SK-N-SH (cell line): ENCODE measurements around the gene CFAP58. TPM values are rescaled to one million over a fixed set of nuclear protein-coding genes. Genes with fewer than 3 reads are reported as not detected.

Experiments
- CTCF ChIA-PET: fragments of 300-600, 350-600 bp; formaldehyde crosslinking; extraction: SDS; loops from one replicate; lab custom pipeline; 2021; lab: Yijun Ruan, JAX
- POLR2A ChIA-PET: fragments of 350-600 bp; sonication (Branson Sonifier 250); formaldehyde crosslinking; extraction: SDS; loops from one replicate; lab custom pipeline; 2020; ENCODE audit warnings: antibody characterized with exemption, inconsistent platforms; lab: Yijun Ruan, JAX
- DNase-seq: peaks from one replicate; pipeline ENCODE4 v3.0.0; 2012
- H2AFZ ChIP-seq: fragments of 200-600 bp; sonication (generic); 2 replicates; pipeline ENCODE4 v1.8.1; 2016; ENCODE audit warnings: antibody characterized with exemption, mild to moderate bottlenecking, low read depth
- H3F3A ChIP-seq: fragments of 200-600 bp; sonication (generic); replicated peaks from 2 replicates; pipeline ENCODE3; 2016; ENCODE audit warnings: antibody characterized with exemption, mild to moderate bottlenecking; ENCODE audit not compliant: insufficient read depth
- H3K27ac ChIP-seq, 2 experiments: fragments of 200-500 bp in 1 of 2; fragments of 200-600 bp in 1 of 2; sonication (Bioruptor generic) in 1 of 2; sonication (generic), shearing (Covaris generic) in 1 of 2; 2 replicates each; pipeline versions ENCODE4 v1.5.1 to v1.6.1; 2014 to 2016; ENCODE audit warnings: low read depth in 2 of 2, inconsistent platforms in 1 of 2, low read length in 1 of 2, mild to moderate bottlenecking in 1 of 2, mixed read lengths in 1 of 2
- H3K27me3 ChIP-seq: fragments of 200-600 bp; sonication (generic), shearing (Covaris generic); 2 replicates; pipeline ENCODE4 v1.6.1; 2016; ENCODE audit warnings: mixed run types; ENCODE audit not compliant: insufficient read depth
- H3K36me3 ChIP-seq, 2 experiments: fragments of 200-500 bp in 1 of 2; fragments of 200-600 bp in 1 of 2; sonication (Bioruptor generic) in 1 of 2; sonication (generic) in 1 of 2; replicated peaks in 1 of 2; 2 replicates each; pipeline versions ENCODE3 to v1.5.1; 2014 to 2016; ENCODE audit warnings: low read length in 1 of 2, mild to moderate bottlenecking in 1 of 2; ENCODE audit not compliant: insufficient read depth in 2 of 2, control insufficient read depth in 1 of 2
- H3K4me1 ChIP-seq, 2 experiments: fragments of 200-500 bp in 1 of 2; fragments of 200-600 bp in 1 of 2; sonication (Bioruptor generic) in 1 of 2; sonication (generic), shearing (Covaris generic) in 1 of 2; 2 replicates each; pipeline versions ENCODE4 v1.5.1 to v1.6.1; 2014 to 2016; ENCODE audit warnings: low read depth in 1 of 2, low read length in 1 of 2, mixed run types in 1 of 2; ENCODE audit not compliant: insufficient read depth in 2 of 2, control insufficient read depth in 1 of 2
- H3K4me2 ChIP-seq: fragments of 200-600 bp; sonication (generic), shearing (Covaris generic); 2 replicates; pipeline ENCODE4 v1.6.1; 2017; ENCODE audit warnings: mixed run types
- H3K4me3 ChIP-seq, 2 experiments: fragments of 200-500 bp in 1 of 2; fragments of 200-600 bp in 1 of 2; sonication (Bioruptor generic) in 1 of 2; sonication (generic), shearing (Covaris generic) in 1 of 2; 2 replicates each; pipeline versions ENCODE4 v1.5.1 to v1.8.1; 2014 to 2016; ENCODE audit warnings: low read depth in 2 of 2, inconsistent platforms in 1 of 2, low read length in 1 of 2, mild to moderate bottlenecking in 1 of 2, mixed read lengths in 1 of 2, moderate library complexity in 1 of 2
- H3K79me2 ChIP-seq: fragments of 200-600 bp; sonication (generic); 2 replicates; pipeline ENCODE4 v1.8.1; 2017; ENCODE audit warnings: mild to moderate bottlenecking; ENCODE audit not compliant: insufficient read depth
- H3K9ac ChIP-seq: fragments of 200-600 bp; sonication (generic); 2 replicates; pipeline ENCODE4 v1.6.1; 2017; ENCODE audit warnings: mixed run types
- H3K9me2 ChIP-seq: fragments of 200-600 bp; sonication (generic); 2 replicates; pipeline ENCODE4 v1.6.1; 2017; ENCODE audit warnings: mixed run types
- H3K9me3 ChIP-seq: fragments of 200-600 bp; sonication (generic); 2 replicates; pipeline ENCODE4 v1.6.1; 2017; ENCODE audit warnings: mixed run types, mild to moderate bottlenecking, moderate library complexity
- H4K20me1 ChIP-seq: fragments of 200-600 bp; sonication (generic); 2 replicates; pipeline ENCODE4 v1.6.1; 2017; ENCODE audit warnings: mild to moderate bottlenecking, mixed run types; ENCODE audit not compliant: insufficient read depth
- CHD2 ChIP-seq: fragments of 150-350 bp; IDR thresholded peaks from 2 replicates; pipeline ENCODE4 v1.6.1; 2018; ENCODE audit warnings: low read length; ENCODE audit not compliant: partially characterized antibody
- ELF1 ChIP-seq: IDR thresholded peaks from 2 replicates; pipeline ENCODE4 v1.4.0; 2012
- FOXM1 ChIP-seq: IDR thresholded peaks from 2 replicates; pipeline ENCODE4 v1.4.0; 2012; ENCODE audit warnings: low read depth, mild to moderate bottlenecking
- GATA2 ChIP-seq: sonication (generic); formaldehyde crosslinking; IDR thresholded peaks from 2 replicates; pipeline ENCODE4 v1.5.0; 2020; ENCODE audit warnings: mild to moderate bottlenecking, missing genetic modification reagents
- JUND ChIP-seq: IDR thresholded peaks from 2 replicates; pipeline ENCODE4 v1.4.0; 2012
- MEF2A ChIP-seq: IDR thresholded peaks from 2 replicates; pipeline ENCODE4 v1.4.0; 2012; ENCODE audit warnings: low read depth, borderline replicate concordance
- POLR2AphosphoS5 ChIP-seq: IDR thresholded peaks from 2 replicates; pipeline ENCODE4 v1.6.1; 2012; ENCODE audit warnings: low read depth, low read length
- RCOR1 ChIP-seq: fragments of 150-350 bp; IDR thresholded peaks from 2 replicates; pipeline ENCODE4 v1.6.1; 2017; ENCODE audit warnings: antibody characterized with exemption, low read length
- RFX5 ChIP-seq: IDR thresholded peaks from 2 replicates; pipeline ENCODE4 v1.6.1; 2012; ENCODE audit warnings: mild to moderate bottlenecking, improper control_type of control experiment, low read length
- SMC3 ChIP-seq: IDR thresholded peaks from 2 replicates; pipeline ENCODE4 v1.6.1; 2012; ENCODE audit warnings: low read depth, low read length, improper control_type of control experiment
- USF1 ChIP-seq: IDR thresholded peaks from 2 replicates; pipeline ENCODE4 v1.4.0; 2012; ENCODE audit warnings: low read depth, borderline replicate concordance
- ZBTB33 ChIP-seq: IDR thresholded peaks from 2 replicates; pipeline ENCODE4 v1.4.0; 2012; ENCODE audit warnings: low read depth, borderline replicate concordance
- WGBS: methylation state at CpG from one replicate; pipeline ENCODE4 v1.1.6; 2017; ENCODE audit warnings: low lambda C conversion rate; 5-methylcytosine and 5-hydroxymethylcytosine counted together
- polyA plus RNA-seq, 3 experiments: library from polyadenylated mRNA; depleted of rRNA; stranded (reverse); fragments of >200 nt; gene quantifications; 2 replicates each; pipeline ENCODE4 v1.2.3, GENCODE V29; 2012

Gene CFAP58
- polyA plus RNA-seq, 1 of the 3 experiments (the other 2 are of a cell fraction) = 0.38 TPM

DNA sequence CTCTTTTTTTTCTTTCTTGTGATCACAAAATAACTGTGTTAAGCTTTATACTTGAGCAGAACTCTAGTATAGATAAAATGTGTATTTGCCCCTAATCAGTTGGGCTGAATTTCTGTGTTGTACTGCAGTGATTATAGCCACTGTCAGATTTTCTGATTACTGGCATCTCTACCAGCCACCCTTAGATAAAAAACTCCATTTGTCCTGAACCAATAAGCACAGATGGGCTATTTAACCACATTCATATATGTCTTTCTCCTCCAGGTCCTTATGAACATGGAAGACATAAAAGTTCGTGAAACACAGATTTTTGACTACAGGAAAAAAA, 38.3 kb downstream of the CFAP58 start:
- CTCF ChIA-PET = interaction anchor here (0.6 to 5.7 kb wide), 6 partner anchors 12 to 1261 kb away, joined by 3 to 38 read pairs (median 3); no protein-coding TSS in a partner anchor

GRCh38 chr10:104393387-104393786, 39.8 kb downstream of the CFAP58 start:
- H3K79me2 ChIP-seq = no peaks in the 10 kb centered on the region
- no peaks in the 10 kb centered on the region for H3K36me3 ChIP-seq
- H3K4me2 ChIP-seq = no peak overlapping the region
- H3K9me3 ChIP-seq = no peaks in the 10 kb centered on the region
- H3K27ac ChIP-seq = no peak overlapping the region
- no peaks in the 10 kb centered on the region; a peak in 2 of 4 replicates for H3K4me1 ChIP-seq
- ChIA-PET POLR2A (no interaction called here), CTCF (interaction anchor here (1.2 to 5.7 kb wide), 6 partner anchors 13 to 221 kb away, joined by 3 to 38 read pairs (median 4); no protein-coding TSS in a partner anchor)
- no peak overlapping the region for H3K4me3 ChIP-seq
- no peaks in the 10 kb centered on the region for H3K9me2 ChIP-seq
- H3F3A ChIP-seq = no peaks in the 10 kb centered on the region
- DNase-seq = no peak
- WGBS = 64% methylated on average over 5 of the region's 5 CpGs
- H2AFZ ChIP-seq = no peak overlapping the region
- H4K20me1 ChIP-seq = no peaks in the 10 kb centered on the region
- TF ChIP-seq CHD2 = no peak
- TF ChIP-seq FOXM1 = no peak
- no peak for TF ChIP-seq POLR2AphosphoS5
- no peak for TF ChIP-seq USF1
- TF ChIP-seq SMC3 = no peak
- TF ChIP-seq ZBTB33 = no peak
- no peak for TF ChIP-seq RFX5
- TF ChIP-seq RCOR1 = no peak
- no peak for TF ChIP-seq MEF2A
- TF ChIP-seq ELF1 = no peak
- H3K9ac ChIP-seq = no peak overlapping the region
- no peaks in the 10 kb centered on the region for H3K27me3 ChIP-seq

More for the DNA sequence above, 38.3 kb downstream of the CFAP58 start:
- H3K9me2 ChIP-seq = no peaks in the 10 kb centered on the region
- TF ChIP-seq JUND = no peak
- peak; percentile 56 for TF ChIP-seq GATA2 (CRISPR knock-in tag)
- H4K20me1 ChIP-seq = no peaks in the 10 kb centered on the region
- H3F3A ChIP-seq = no peaks in the 10 kb centered on the region
- no peaks in the 10 kb centered on the region for H3K27me3 ChIP-seq
- H3K36me3 ChIP-seq = no peaks in the 10 kb centered on the region
- no peak overlapping the region for H3K27ac ChIP-seq
- no peak overlapping the region for H3K9ac ChIP-seq
- no peaks in the 10 kb centered on the region for H3K9me3 ChIP-seq
- POLR2A ChIA-PET = no interaction called here
- H3K4me3 ChIP-seq = no peak overlapping the region
- H3K4me1 ChIP-seq = no peaks in the 10 kb centered on the region; a peak in 2 of 4 replicates
- H3K79me2 ChIP-seq = no peaks in the 10 kb centered on the region
- no peak overlapping the region for H2AFZ ChIP-seq
- WGBS = 20% methylated on average over 1 of the region's 1 CpG
- H3K4me2 ChIP-seq = no peak overlapping the region
- DNase-seq = no peak
